Stimulated activated naive CD8-positive, alpha-beta T cell treated with anti-CD3 and anti-CD28 coated beads, Interleukin-15, amount 100 ng/mL, for 72 hours (primary cell): ENCODE data around the gene FHL2.
A peak's percentile ranks its signal among the peaks of the same experiment; 100 is the strongest.

ENCODE experiments used
- ATAC-seq: fragments of 150-1000 bp; cut with Tn5 transposase; 2 replicates; pipeline ENCODE4 v1.10.0; 2021; ENCODE audit warnings: mild to moderate bottlenecking, moderate library complexity
- DNase-seq, 2 donors: peaks; one replicate each; pipeline ENCODE4 v3.0.0; 2021 to 2022
- H3K27ac Mint-ChIP-seq, 2 donors: one replicate each; pipeline ENCODE4 v1.8.0; 2022; ENCODE audit warnings: mild to moderate bottlenecking in 2 of 2, mixed read lengths in 2 of 2, moderate library complexity in 2 of 2
- H3K27me3 Mint-ChIP-seq: one replicate; pipeline ENCODE4 v1.8.0; 2022; ENCODE audit warnings: mixed read lengths
- H3K4me1 Mint-ChIP-seq: one replicate; pipeline ENCODE4 v1.8.0; 2022; ENCODE audit warnings: mild to moderate bottlenecking, mixed read lengths
- H3K4me3 Mint-ChIP-seq, 2 donors: one replicate each; pipeline ENCODE4 v1.8.0; 2022; ENCODE audit warnings: mild to moderate bottlenecking in 2 of 2, mixed read lengths in 2 of 2, moderate library complexity in 1 of 2
- H3K9me3 Mint-ChIP-seq, 2 donors: one replicate each; pipeline ENCODE4 v1.8.0; 2022; ENCODE audit warnings: mixed read lengths in 2 of 2

FHL2 gene

GRCh38 chr2:105398336-105399206 lies at the start of gene FHL2:
Gene FHL2 (minus strand): TSS chr2:105399051. CDS start chr2:105386516, 12,535 bp downstream.
- H3K27me3 Mint-ChIP-seq = peaks cover 17% of the 10 kb centered on the region
- ATAC-seq (peak; percentile 97), DNase-seq (peak; percentile 72 to 74)
- peaks cover 8% of the 10 kb centered on the region for H3K4me1 Mint-ChIP-seq
- H3K4me3 Mint-ChIP-seq = peak within 1 kb of the TSS; percentile 82 to 92
- peak within 1 kb of the TSS; percentile 67 to 81 for H3K27ac Mint-ChIP-seq
- H3K9me3 Mint-ChIP-seq = no peaks in the 10 kb centered on the region

DNA sequence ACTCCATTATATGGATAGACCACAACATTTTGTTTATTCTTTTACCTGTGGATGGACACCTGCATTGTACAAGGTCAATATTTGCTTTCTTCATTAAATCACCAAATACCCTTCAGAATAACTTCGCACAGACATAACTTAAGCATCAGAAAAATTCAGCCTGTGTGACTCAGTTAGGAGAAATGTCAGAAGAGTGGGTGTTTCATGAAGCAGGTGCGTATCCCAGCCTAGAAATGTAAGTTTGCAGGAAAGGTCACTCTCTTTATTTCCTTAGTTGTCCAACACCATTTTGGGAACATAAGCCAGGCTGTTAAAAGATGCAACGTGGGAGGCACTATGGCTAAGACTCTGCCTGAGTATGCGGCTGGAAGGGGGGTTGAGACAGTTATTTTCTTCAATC lies 48.6 kb upstream of the FHL2 start:
- DNase-seq = no peak
- H3K27ac Mint-ChIP-seq = no peak overlapping the region
- no peaks in the 10 kb centered on the region for H3K9me3 Mint-ChIP-seq
- ATAC-seq = no peak
- H3K27me3 Mint-ChIP-seq = peaks cover 26% of the 10 kb centered on the region
- H3K4me3 Mint-ChIP-seq = no peak overlapping the region
- H3K4me1 Mint-ChIP-seq = peaks cover 6% of the 10 kb centered on the region

DNA sequence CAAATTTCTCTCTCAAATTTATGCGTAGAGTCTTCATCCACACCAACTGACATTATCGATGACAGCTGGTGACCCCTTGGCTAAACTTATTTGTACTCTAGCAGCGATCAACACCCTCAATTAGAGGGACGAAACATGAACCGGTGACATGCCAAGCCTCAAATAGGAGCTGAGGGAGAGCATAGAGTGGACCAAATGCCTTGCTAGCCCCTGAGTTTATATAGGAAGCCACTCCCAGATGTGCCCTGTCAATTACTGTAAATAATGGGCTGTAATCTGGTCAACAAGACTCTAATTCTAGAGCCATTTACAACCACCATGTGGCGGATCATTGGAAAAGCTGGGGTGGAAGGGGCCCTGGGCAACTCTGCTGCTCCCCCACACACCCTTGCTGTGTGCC lies 47.6 kb upstream of the FHL2 start:
- ATAC-seq (no peak), DNase-seq (no peak)
- H3K4me1 Mint-ChIP-seq = peaks cover 4% of the 10 kb centered on the region
- no peaks in the 10 kb centered on the region for H3K9me3 Mint-ChIP-seq
- H3K4me3 Mint-ChIP-seq = no peak overlapping the region
- H3K27me3 Mint-ChIP-seq = peaks cover 26% of the 10 kb centered on the region
- no peak overlapping the region for H3K27ac Mint-ChIP-seq

- no peak for DNase-seq
- H3K4me1 Mint-ChIP-seq = no peaks in the 10 kb centered on the region
- H3K27ac Mint-ChIP-seq = no peak overlapping the region
- H3K27me3 Mint-ChIP-seq = peaks cover 26% of the 10 kb centered on the region
- no peaks in the 10 kb centered on the region for H3K9me3 Mint-ChIP-seq
- ATAC-seq = no peak
- no peak overlapping the region for H3K4me3 Mint-ChIP-seq
Measured at GRCh38 chr2:105445976-105446375, 47.1 kb upstream of the FHL2 start.

- DNase-seq (no peak), ATAC-seq (no peak)
Measured at GRCh38 chr2:105445498-105445897, 46.6 kb upstream of the FHL2 start.

GRCh38 chr2:105443617-105444598 lies 45.1 kb upstream of the FHL2 start:
- Mint-ChIP-seq H3K9me3 (no peaks in the 10 kb centered on the region), H3K27ac (no peak overlapping the region), H3K4me3 (no peak overlapping the region), H3K4me1 (no peaks in the 10 kb centered on the region), H3K27me3 (peaks cover 19% of the 10 kb centered on the region)
- DNase-seq (no peak), ATAC-seq (no peak)

More at GRCh38 chr2:105445498-105445897, 46.6 kb upstream of the FHL2 start:
- H3K27me3 Mint-ChIP-seq = peaks cover 26% of the 10 kb centered on the region
- H3K27ac Mint-ChIP-seq = no peak overlapping the region
- H3K4me3 Mint-ChIP-seq = no peak overlapping the region
- no peaks in the 10 kb centered on the region for H3K4me1 Mint-ChIP-seq
- H3K9me3 Mint-ChIP-seq = no peaks in the 10 kb centered on the region

GRCh38 chr2:105442721-105443120 lies 43.9 kb upstream of the FHL2 start:
- H3K4me1 Mint-ChIP-seq = no peaks in the 10 kb centered on the region
- peaks cover 8% of the 10 kb centered on the region for H3K27me3 Mint-ChIP-seq
- DNase-seq (no peak), ATAC-seq (no peak)
- H3K9me3 Mint-ChIP-seq = no peaks in the 10 kb centered on the region
- H3K4me3 Mint-ChIP-seq = no peak overlapping the region
- H3K27ac Mint-ChIP-seq = no peak overlapping the region

- DNase-seq (no peak), ATAC-seq (no peak)
- Mint-ChIP-seq H3K4me3 (no peak overlapping the region), H3K27ac (no peak overlapping the region), H3K9me3 (no peaks in the 10 kb centered on the region), H3K27me3 (peaks cover under 1% of the 10 kb centered on the region), H3K4me1 (no peaks in the 10 kb centered on the region)
Measured at GRCh38 chr2:105442056-105442455, 43.2 kb upstream of the FHL2 start.

DNA sequence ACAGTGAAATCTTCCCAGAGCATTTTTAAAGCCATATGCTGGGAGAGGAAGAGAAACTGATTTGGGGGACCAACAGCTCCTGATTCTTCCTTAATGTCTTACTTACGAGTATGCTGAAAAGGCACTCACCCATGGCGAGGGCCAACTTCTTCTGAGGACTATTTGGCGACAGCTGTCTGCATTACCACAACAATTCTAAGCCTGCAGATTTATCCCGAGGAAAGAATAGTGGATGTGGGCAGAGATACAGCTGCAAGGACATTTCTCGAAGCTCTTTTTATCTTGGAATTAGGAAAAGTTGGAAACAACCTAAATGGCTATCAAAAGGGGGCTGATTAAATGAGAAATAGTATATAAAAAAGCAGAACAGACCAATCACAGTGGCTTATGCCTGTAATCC lies 40.3 kb upstream of the FHL2 start:
- no peak for ATAC-seq
- Mint-ChIP-seq H3K27ac (no peak overlapping the region), H3K4me3 (no peak overlapping the region), H3K9me3 (no peaks in the 10 kb centered on the region), H3K4me1 (no peaks in the 10 kb centered on the region), H3K27me3 (no peaks in the 10 kb centered on the region)
- no peak for DNase-seq

DNA sequence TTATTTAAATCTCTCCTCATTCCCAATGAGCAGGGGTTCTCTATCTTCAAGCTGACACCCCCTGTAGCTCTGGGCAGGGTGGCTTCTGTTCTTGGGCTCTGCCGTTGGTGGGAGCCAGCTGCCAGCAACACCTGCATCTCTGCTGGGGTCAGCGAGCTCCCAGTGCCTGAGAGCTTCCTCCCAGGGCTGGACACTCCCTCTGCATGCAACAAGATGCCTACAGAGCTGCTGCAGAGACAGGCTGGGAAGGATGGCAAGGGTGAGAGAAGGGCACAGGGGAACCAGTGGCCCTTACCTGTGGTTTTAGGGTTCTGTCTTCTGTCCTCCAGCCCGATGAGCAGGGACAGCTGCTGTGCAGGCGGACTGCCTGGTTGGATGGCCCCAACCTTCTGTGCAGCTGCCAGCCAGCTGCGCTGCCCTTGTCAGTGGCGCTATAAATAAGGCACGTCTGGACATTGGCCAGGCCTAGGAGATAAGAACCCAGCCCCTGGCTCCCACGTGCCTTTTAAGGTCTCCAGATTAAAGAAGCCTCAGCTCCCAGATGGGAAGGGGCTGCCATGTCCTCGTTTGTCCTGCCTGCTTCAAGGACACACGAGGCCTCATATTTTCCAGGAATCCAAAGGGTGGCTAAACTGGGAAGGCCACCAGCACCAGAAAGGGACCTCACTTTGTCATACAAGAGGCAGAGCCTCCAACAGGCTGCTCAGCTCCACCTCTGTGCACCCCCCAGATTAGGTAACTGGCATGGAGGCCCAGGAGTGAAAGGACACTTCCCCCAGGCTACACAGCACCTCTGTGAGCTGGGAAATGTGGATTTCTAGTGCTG lies 39.5 kb upstream of the FHL2 start:
- H3K27me3 Mint-ChIP-seq = no peaks in the 10 kb centered on the region
- H3K4me1 Mint-ChIP-seq = no peaks in the 10 kb centered on the region
- no peak overlapping the region for H3K4me3 Mint-ChIP-seq
- DNase-seq (no peak), ATAC-seq (no peak)
- H3K9me3 Mint-ChIP-seq = no peaks in the 10 kb centered on the region
- no peak overlapping the region for H3K27ac Mint-ChIP-seq

- H3K27ac Mint-ChIP-seq = no peak overlapping the region
- ATAC-seq (no peak), DNase-seq (no peak)
- no peaks in the 10 kb centered on the region for H3K4me1 Mint-ChIP-seq
- H3K4me3 Mint-ChIP-seq = no peak overlapping the region
- H3K27me3 Mint-ChIP-seq = no peaks in the 10 kb centered on the region
- no peaks in the 10 kb centered on the region for H3K9me3 Mint-ChIP-seq
Measured at GRCh38 chr2:105437708-105438103, 38.9 kb upstream of the FHL2 start.

DNA sequence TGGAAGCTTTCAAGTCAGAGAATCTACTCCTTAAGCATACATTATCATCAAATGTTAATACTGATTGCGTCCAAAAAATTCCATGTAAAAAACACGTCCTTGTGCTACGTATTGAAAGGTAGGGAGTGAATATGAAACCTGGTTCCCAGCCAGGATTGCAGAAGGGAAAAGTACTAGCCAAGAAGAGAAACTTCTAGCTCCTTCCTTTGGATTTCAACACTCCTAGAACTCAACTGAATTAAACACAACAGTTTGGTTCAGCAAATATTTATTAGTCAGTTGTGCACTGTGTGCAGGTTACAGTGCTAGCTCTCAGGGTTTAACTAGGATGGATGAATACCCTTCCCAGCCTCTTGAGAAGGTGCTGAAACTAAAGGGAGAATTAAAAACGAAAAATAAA lies 33.9 kb upstream of the FHL2 start:
- Mint-ChIP-seq H3K4me3 (no peak overlapping the region), H3K27me3 (no peaks in the 10 kb centered on the region), H3K4me1 (peaks cover 11% of the 10 kb centered on the region), H3K27ac (no peak overlapping the region), H3K9me3 (no peaks in the 10 kb centered on the region)
- no peak for DNase-seq
- ATAC-seq = no peak

GRCh38 chr2:105432044-105432399 lies 33.2 kb upstream of the FHL2 start:
- DNase-seq = no peak
- Mint-ChIP-seq H3K27me3 (no peaks in the 10 kb centered on the region), H3K27ac (no peak overlapping the region), H3K4me3 (no peak overlapping the region), H3K9me3 (no peaks in the 10 kb centered on the region), H3K4me1 (peaks cover 18% of the 10 kb centered on the region)
- no peak for ATAC-seq

DNA sequence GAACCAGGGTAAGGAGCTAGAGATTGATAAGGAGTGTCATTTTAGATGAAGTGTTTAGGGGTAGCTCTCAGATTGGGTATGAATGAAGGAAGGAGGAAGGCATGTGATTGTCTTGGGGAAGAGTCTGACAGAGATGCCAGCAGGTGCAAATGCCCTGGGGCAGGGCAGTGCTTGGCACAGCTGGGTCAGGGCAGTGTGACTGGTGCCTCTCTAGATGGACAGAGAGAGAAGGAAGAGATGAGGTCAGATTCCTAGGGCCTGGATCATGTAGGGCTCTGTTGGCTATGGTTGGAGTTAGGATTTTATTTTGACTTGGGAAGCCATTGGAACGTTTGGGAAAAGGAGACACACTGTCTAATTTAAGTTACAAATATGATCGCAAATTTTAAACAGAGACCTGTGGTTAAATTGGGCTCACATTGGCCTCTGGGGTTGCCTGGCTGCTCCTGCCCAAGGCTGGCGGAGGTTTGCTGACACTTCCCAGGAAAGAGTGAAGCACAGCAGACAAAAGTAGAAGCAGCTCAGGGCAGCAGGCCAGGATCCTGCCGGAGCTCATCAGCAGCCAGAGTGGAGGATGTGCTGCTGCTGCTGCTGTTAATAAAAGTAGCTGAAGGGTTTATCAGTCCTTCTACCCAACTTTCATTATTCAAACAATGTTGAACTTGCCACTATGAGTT lies 32.7 kb upstream of the FHL2 start:
- peaks cover 23% of the 10 kb centered on the region for H3K4me1 Mint-ChIP-seq

More for the DNA sequence above, 32.7 kb upstream of the FHL2 start:
- Mint-ChIP-seq H3K27me3 (peaks cover 2% of the 10 kb centered on the region), H3K4me3 (no peak overlapping the region), H3K9me3 (no peaks in the 10 kb centered on the region), H3K27ac (no peak overlapping the region)
- ATAC-seq = no peak
- no peak for DNase-seq
